Measurements from ENCODE around the gene SBF1.
A peak's percentile ranks its signal among the peaks of the same experiment; 100 is the strongest.

DNA sequence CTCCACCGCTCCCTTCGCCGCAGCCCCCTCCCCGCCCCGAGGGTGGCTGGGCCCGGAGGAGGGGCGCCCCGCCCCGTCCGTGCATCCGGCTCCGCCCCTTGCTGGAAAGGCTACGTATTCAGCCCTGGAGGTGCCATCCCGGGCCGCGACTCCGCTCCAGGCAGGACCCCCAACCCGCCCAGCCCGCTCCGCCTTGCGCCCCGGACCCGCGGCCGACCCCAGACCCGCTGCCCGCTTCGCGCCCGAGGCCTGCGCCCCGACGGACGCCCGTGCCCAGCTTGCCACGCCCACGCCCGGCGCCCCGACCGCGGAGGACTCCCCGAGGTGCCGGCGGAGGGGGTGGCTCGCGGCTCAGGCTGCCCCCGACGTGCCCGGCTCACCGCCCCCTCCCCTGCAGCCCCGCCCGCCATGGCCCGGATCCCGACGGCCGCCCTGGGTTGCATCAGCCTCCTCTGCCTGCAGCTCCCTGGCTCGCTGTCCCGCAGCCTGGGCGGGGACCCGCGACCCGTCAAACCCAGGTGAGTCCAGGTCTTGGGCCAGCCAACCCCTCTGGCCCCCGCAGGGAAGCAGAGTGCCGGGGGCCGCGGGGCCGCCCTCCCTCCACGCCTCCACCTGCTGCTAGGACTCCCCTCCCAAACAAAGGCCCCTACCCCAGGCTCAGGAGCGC, 6.7 kb upstream of the SBF1 start, which contains the start of gene ADM2:
- TF ChIP-seq, protein P1, sequence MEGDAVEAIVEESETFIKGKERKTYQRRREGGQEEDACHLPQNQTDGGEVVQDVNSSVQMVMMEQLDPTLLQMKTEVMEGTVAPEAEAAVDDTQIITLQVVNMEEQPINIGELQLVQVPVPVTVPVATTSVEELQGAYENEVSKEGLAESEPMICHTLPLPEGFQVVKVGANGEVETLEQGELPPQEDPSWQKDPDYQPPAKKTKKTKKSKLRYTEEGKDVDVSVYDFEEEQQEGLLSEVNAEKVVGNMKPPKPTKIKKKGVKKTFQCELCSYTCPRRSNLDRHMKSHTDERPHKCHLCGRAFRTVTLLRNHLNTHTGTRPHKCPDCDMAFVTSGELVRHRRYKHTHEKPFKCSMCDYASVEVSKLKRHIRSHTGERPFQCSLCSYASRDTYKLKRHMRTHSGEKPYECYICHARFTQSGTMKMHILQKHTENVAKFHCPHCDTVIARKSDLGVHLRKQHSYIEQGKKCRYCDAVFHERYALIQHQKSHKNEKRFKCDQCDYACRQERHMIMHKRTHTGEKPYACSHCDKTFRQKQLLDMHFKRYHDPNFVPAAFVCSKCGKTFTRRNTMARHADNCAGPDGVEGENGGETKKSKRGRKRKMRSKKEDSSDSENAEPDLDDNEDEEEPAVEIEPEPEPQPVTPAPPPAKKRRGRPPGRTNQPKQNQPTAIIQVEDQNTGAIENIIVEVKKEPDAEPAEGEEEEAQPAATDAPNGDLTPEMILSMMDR (IDR thresholded peaks at IDR 0.05): no peak
- peak in 1 of 2 donors; percentile 50 for TF ChIP-seq POLR2A (IDR thresholded peaks at IDR 0.05)
